B cell (primary cell): Measurements from ENCODE around the gene ANKDD1A. TPM values are rescaled to one million over a fixed set of nuclear protein-coding genes. Genes with fewer than 3 reads are reported as not detected.

Experiments
- ATAC-seq: fragments of 200-7000 bp; cut with Tn5 transposase; one replicate; pipeline ENCODE4 v1.10.0; 2021; ENCODE audit warnings: low read depth, mild to moderate bottlenecking, moderate number of reproducible peaks, moderate library complexity
- CTCF ChIA-PET: fragments of 350-600 bp; sonication (Branson Sonifier 250); formaldehyde crosslinking; loops from one replicate; lab custom pipeline; 2021; ENCODE audit warnings: antibody characterized with exemption, inconsistent platforms; lab: Charles Lee
- POLR2A ChIA-PET: fragments of 350-600 bp; sonication (Branson Sonifier 250); formaldehyde crosslinking; loops from one replicate; lab custom pipeline; 2021; ENCODE audit warnings: antibody characterized with exemption; lab: Charles Lee
- DNase-seq: peaks from one replicate; pipeline ENCODE4 v3.0.0; 2013
- H2AFZ ChIP-seq: 2 replicates; pipeline ENCODE4 v1.6.1; 2012; ENCODE audit warnings: mild to moderate bottlenecking, low read depth, low read length; ENCODE audit not compliant: insufficient read depth, poor library complexity, severe bottlenecking
- H3K27ac ChIP-seq, 2 donors: 1 replicate in 1 of 2; 2 replicates in 1 of 2; pipeline ENCODE4 v1.5.1; 2012 to 2013; ENCODE audit warnings: low read length in 2 of 2, mild to moderate bottlenecking in 2 of 2, moderate library complexity in 1 of 2
- H3K27me3 ChIP-seq, 4 experiments: fragments of 200-600 bp in 1 of 4; sonication (generic) in 1 of 4; replicated peaks in 1 of 4; 1 replicate in 2 of 4; 2 replicates in 2 of 4; pipeline versions ENCODE4 v1.6.1 to v1.7.0; 2013 to 2016; ENCODE audit warnings: low read length in 3 of 4, mild to moderate bottlenecking in 2 of 4, mixed read lengths in 1 of 4, moderate library complexity in 1 of 4; ENCODE audit not compliant: insufficient read depth in 4 of 4, control insufficient read depth in 3 of 4; ENCODE audit errors: control extremely low read depth in 1 of 4
- H3K36me3 ChIP-seq, 2 experiments: replicated peaks in 1 of 2; 1 replicate in 1 of 2; 2 replicates in 1 of 2; pipeline versions ENCODE4 v1.6.1 to v1.7.1; 2013; ENCODE audit warnings: low read length in 1 of 2; ENCODE audit not compliant: insufficient read depth in 2 of 2, control insufficient read depth in 1 of 2; ENCODE audit errors: control extremely low read depth in 1 of 2, extremely low read depth in 1 of 2
- H3K4me1 ChIP-seq, 2 donors: fragments of 200-600 bp in 1 of 2; sonication (generic) in 1 of 2; 1 replicate in 1 of 2; 2 replicates in 1 of 2; pipeline versions ENCODE4 v1.5.1 to v1.6.1; 2013 to 2017; ENCODE audit warnings: low read length in 2 of 2; ENCODE audit not compliant: control insufficient read depth in 2 of 2, insufficient read depth in 2 of 2
- H3K4me2 ChIP-seq: replicated peaks from 2 replicates; pipeline ENCODE3; 2012; ENCODE audit warnings: mild to moderate bottlenecking, low read depth, low read length; ENCODE audit not compliant: poor library complexity, severe bottlenecking
- H3K4me3 ChIP-seq, 5 experiments: fragments of 200-600 bp in 1 of 5; sonication (generic) in 1 of 5; 1 replicate in 3 of 5; 2 replicates in 2 of 5; pipeline versions ENCODE4 v1.5.1 to v1.7.0; 2011 to 2016; ENCODE audit warnings: low read length in 4 of 5, mild to moderate bottlenecking in 4 of 5, low read depth in 2 of 5, control low read depth in 1 of 5, moderate library complexity in 1 of 5; ENCODE audit not compliant: insufficient read depth in 1 of 5; ENCODE audit errors: control extremely low read depth in 1 of 5, extremely low read depth in 1 of 5
- H3K79me2 ChIP-seq: fragments of 200-600 bp; sonication (generic); one replicate; pipeline ENCODE4 v1.6.0; 2016; ENCODE audit warnings: low read length; ENCODE audit not compliant: control insufficient read depth, insufficient read depth
- H3K9ac ChIP-seq: fragments of 200-600 bp; sonication (generic); 2 replicates; pipeline ENCODE4 v1.6.1; 2017; ENCODE audit warnings: mild to moderate bottlenecking, low read length, moderate library complexity
- H3K9me3 ChIP-seq, 3 donors: one replicate each; pipeline versions ENCODE4 v1.6.1 to v1.7.1; 2013; ENCODE audit warnings: low read length in 2 of 3; ENCODE audit not compliant: control insufficient read depth in 2 of 3, insufficient read depth in 1 of 3; ENCODE audit errors: control extremely low read depth in 1 of 3
- H4K20me1 ChIP-seq: 2 replicates; pipeline ENCODE4 v1.6.0; 2012; ENCODE audit warnings: mild to moderate bottlenecking, low read length; ENCODE audit not compliant: insufficient read depth, control insufficient read depth, poor library complexity, severe bottlenecking
- H3K27ac Mint-ChIP-seq: one replicate; pipeline ENCODE4 v1.8.0; 2021; ENCODE audit warnings: mixed read lengths
- H3K27me3 Mint-ChIP-seq: one replicate; pipeline ENCODE4 v1.8.0; 2021; ENCODE audit warnings: mixed read lengths
- H3K4me1 Mint-ChIP-seq: one replicate; pipeline ENCODE4 v1.8.0; 2021; ENCODE audit warnings: mixed read lengths
- H3K4me3 Mint-ChIP-seq: one replicate; pipeline ENCODE4 v1.8.0; 2021; ENCODE audit warnings: mixed read lengths
- H3K9me3 Mint-ChIP-seq: one replicate; pipeline ENCODE4 v1.8.0; 2022; ENCODE audit warnings: mixed read lengths; ENCODE audit not compliant: insufficient read depth
- EZH2 ChIP-seq: IDR thresholded peaks from 2 replicates; pipeline ENCODE4 v1.6.1; 2012; ENCODE audit warnings: borderline replicate concordance, low read depth, mild to moderate bottlenecking, moderate library complexity, low read length; ENCODE audit not compliant: insufficient read depth, poor library complexity, severe bottlenecking
- WGBS: methylation state at CpG from one replicate; pipeline ENCODE4 v1.1.5; 2013; ENCODE audit warnings: missing lambda C conversion rate; ENCODE audit not compliant: insufficient coverage; 5-methylcytosine and 5-hydroxymethylcytosine counted together
- intact Hi-C: fragments of 100-400 bp; cut with micrococcal nuclease; formaldehyde crosslinking; loops from one replicate; pipeline ENCODE4 v1.10.0; 2022
- polyA plus RNA-seq: library from polyadenylated mRNA; depleted of rRNA; stranded (reverse); fragments of >200 nt; gene quantifications from 2 replicates; pipeline ENCODE4 v1.2.3, GENCODE V29; 2012
- total RNA-seq, 2 donors: library from RNA; stranded (reverse); fragments of 120-200 nt in 1 of 2; gene quantifications; 1 replicate in 1 of 2; 2 replicates in 1 of 2; pipeline versions ENCODE4 v1.2.3 to v1.2.4, GENCODE V29; 2013 to 2022
- TF ChIP-seq, protein P1 (sequence below): fragments of 200-600 bp; IDR thresholded peaks from one replicate; pipeline ENCODE4 v1.8.0; 2022; ENCODE audit warnings: antibody characterized with exemption, mild to moderate bottlenecking

Gene ANKDD1A
- total and polyA plus RNA-seq, 2 donors (not counting 1 experiment from before 2014, with no cell fraction given): 2.6 to 2.7 TPM

DNA sequence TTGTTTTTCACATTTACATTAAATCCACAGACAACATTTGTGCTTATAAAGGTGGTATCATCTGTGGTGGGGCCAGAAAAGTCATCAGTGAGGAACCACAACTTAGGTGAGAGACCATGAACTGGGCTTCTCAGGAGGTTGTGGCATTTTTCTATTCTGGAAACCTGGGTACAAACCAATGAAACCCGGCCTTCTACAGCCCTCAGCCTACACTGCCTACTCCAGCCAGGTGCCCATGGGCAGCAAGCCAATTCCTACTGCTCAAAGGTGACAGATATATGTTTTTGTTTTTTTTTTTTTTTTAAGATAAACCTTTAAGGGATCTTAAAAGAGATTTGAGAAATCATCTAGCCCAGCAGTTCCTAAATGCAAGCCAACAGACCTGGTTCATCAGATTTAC lies 57.7 kb downstream of the ANKDD1A start:
- H3K9ac ChIP-seq: no peak overlapping the region
- H3K9me3 ChIP-seq: no peaks in the 10 kb centered on the region
- no peaks in the 10 kb centered on the region for H3K79me2 ChIP-seq
- no peaks in the 10 kb centered on the region for H3K4me1 ChIP-seq
- WGBS: no CpG with 5 or more reads among the region's 1 CpG
- ChIA-PET POLR2A (no interaction called here), CTCF (no interaction called here)
- H3K4me3 ChIP-seq: no peak overlapping the region
- Mint-ChIP-seq H3K4me3 (no peak overlapping the region), H3K27ac (no peak overlapping the region), H3K4me1 (no peaks in the 10 kb centered on the region), H3K9me3 (no peaks in the 10 kb centered on the region), H3K27me3 (no peaks in the 10 kb centered on the region)
- intact Hi-C loops: no loop called here
- H4K20me1 ChIP-seq: no peaks in the 10 kb centered on the region
- no peak for ATAC-seq
- H2AFZ ChIP-seq: no peak overlapping the region
- no peaks in the 10 kb centered on the region for H3K27me3 ChIP-seq
- TF ChIP-seq, protein P1, sequence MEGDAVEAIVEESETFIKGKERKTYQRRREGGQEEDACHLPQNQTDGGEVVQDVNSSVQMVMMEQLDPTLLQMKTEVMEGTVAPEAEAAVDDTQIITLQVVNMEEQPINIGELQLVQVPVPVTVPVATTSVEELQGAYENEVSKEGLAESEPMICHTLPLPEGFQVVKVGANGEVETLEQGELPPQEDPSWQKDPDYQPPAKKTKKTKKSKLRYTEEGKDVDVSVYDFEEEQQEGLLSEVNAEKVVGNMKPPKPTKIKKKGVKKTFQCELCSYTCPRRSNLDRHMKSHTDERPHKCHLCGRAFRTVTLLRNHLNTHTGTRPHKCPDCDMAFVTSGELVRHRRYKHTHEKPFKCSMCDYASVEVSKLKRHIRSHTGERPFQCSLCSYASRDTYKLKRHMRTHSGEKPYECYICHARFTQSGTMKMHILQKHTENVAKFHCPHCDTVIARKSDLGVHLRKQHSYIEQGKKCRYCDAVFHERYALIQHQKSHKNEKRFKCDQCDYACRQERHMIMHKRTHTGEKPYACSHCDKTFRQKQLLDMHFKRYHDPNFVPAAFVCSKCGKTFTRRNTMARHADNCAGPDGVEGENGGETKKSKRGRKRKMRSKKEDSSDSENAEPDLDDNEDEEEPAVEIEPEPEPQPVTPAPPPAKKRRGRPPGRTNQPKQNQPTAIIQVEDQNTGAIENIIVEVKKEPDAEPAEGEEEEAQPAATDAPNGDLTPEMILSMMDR: no peak
- TF ChIP-seq EZH2: no peak
- no peak overlapping the region for H3K4me2 ChIP-seq
- H3K27ac ChIP-seq: no peak overlapping the region
- DNase-seq: no peak
- H3K36me3 ChIP-seq: peaks cover 14 to 59% of the 10 kb centered on the region in 2 experiments

DNA sequence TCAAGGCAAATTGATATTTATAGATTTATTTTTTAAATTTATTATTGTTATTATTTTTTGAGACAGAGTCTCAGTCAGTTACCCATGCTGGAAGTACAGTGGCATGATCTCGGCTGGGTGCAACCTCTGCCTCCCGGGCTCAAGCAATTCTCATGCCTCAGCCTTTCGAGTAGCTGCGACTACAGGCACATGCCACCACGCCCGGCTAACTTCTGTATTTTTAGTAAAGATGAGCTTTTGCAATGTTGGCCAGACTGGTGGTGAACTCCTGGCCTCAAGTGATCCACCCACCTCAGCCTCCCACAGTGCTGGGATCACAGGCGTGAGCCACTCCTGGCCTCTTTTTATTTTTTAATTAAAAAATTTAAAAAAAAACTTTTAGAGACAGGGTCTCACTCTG lies 59.0 kb downstream of the ANKDD1A start:
- POLR2A ChIA-PET: no interaction called here
- Histone ChIP-seq H3K36me3 (peaks cover 7 to 60% of the 10 kb centered on the region in 2 experiments), H3K4me3 (no peak overlapping the region), H4K20me1 (no peaks in the 10 kb centered on the region), H3K79me2 (no peaks in the 10 kb centered on the region), H2AFZ (no peak overlapping the region), H3K4me1 (no peaks in the 10 kb centered on the region), H3K4me2 (no peak overlapping the region), H3K9me3 (no peaks in the 10 kb centered on the region), H3K27ac (no peak overlapping the region), H3K27me3 (no peaks in the 10 kb centered on the region), H3K9ac (no peak overlapping the region)
- no peaks in the 10 kb centered on the region for H3K4me1 Mint-ChIP-seq
- intact Hi-C loops: no loop called here
- H3K4me3 Mint-ChIP-seq: no peak overlapping the region
- TF ChIP-seq EZH2: no peak
- TF ChIP-seq, protein P1: no peak
- DNase-seq: no peak
- CTCF ChIA-PET: interaction anchor here (1.5 kb wide), 1 partner anchor 14 kb away, joined by 3 read pairs; no protein-coding TSS in a partner anchor
- WGBS: 100% methylated on average over 6 of the region's 7 CpGs
- H3K27ac Mint-ChIP-seq: no peak overlapping the region
- no peaks in the 10 kb centered on the region for H3K9me3 Mint-ChIP-seq
- no peaks in the 10 kb centered on the region for H3K27me3 Mint-ChIP-seq
- no peak for ATAC-seq
